Epithelial cell of proximal tubule (primary cell): ENCODE results near the gene UGP2. TPM values are rescaled to one million over a fixed set of nuclear protein-coding genes. Genes with fewer than 3 reads are reported as not detected.
A peak's percentile ranks its signal among the peaks of the same experiment; 100 is the strongest.

Experiments
- DNase-seq: peaks from one replicate; pipeline ENCODE4 v3.0.0-alpha.2; 2011; ENCODE audit warnings: low read depth
- H3K4me3 ChIP-seq: 2 replicates; pipeline ENCODE4 v1.5.1; 2011; ENCODE audit warnings: low read depth, mild to moderate bottlenecking, low read length
- CTCF ChIP-seq: conservative IDR thresholded peaks from 2 replicates; pipeline ENCODE4 v1.5.1; 2012; ENCODE audit warnings: low read depth, mild to moderate bottlenecking, low read length
- total RNA-seq: library from RNA; depleted of rRNA; stranded (reverse); fragments of >200 nt; gene quantifications from 2 replicates; pipeline ENCODE4 v1.2.3, GENCODE V29; 2015

Gene UGP2
- total RNA-seq, 1 donor from 2014 or later: 107 TPM

- TF ChIP-seq CTCF: no peak
- H3K4me3 ChIP-seq: no peak overlapping the region
- no peak for DNase-seq
Observed at GRCh38 chr2:63820969-63821368, 20.7 kb upstream of the UGP2 start.

GRCh38 chr2:63821396-63821795, 20.3 kb upstream of the UGP2 start:
- TF ChIP-seq CTCF: no peak
- no peak for DNase-seq

GRCh38 chr2:63822478-63822877, 19.2 kb upstream of the UGP2 start:
- no peak for TF ChIP-seq CTCF
- DNase-seq: no peak
- H3K4me3 ChIP-seq: no peak overlapping the region

More at GRCh38 chr2:63821396-63821795, 20.3 kb upstream of the UGP2 start:
- H3K4me3 ChIP-seq: no peak overlapping the region

GRCh38 chr2:63827749-63828148, 13.9 kb upstream of the UGP2 start:
- H3K4me3 ChIP-seq: no peak overlapping the region
- DNase-seq: peak; percentile 26
- no peak for TF ChIP-seq CTCF

- DNase-seq: no peak
- TF ChIP-seq CTCF: no peak
- H3K4me3 ChIP-seq: no peak overlapping the region
Observed at GRCh38 chr2:63831176-63831575, 10.5 kb upstream of the UGP2 start.

GRCh38 chr2:63834401-63834800, 7.3 kb upstream of the UGP2 start:
- H3K4me3 ChIP-seq: no peak overlapping the region
- no peak for TF ChIP-seq CTCF
- no peak for DNase-seq

GRCh38 chr2:63837036-63837594, 4.6 kb upstream of the UGP2 start:
- H3K4me3 ChIP-seq: no peak overlapping the region
- no peak for DNase-seq
- no peak for TF ChIP-seq CTCF
